ENCODE data around the gene PRDM16.
A peak's percentile ranks its signal among the peaks of the same experiment; 100 is the strongest.

Gene PRDM16

DNA sequence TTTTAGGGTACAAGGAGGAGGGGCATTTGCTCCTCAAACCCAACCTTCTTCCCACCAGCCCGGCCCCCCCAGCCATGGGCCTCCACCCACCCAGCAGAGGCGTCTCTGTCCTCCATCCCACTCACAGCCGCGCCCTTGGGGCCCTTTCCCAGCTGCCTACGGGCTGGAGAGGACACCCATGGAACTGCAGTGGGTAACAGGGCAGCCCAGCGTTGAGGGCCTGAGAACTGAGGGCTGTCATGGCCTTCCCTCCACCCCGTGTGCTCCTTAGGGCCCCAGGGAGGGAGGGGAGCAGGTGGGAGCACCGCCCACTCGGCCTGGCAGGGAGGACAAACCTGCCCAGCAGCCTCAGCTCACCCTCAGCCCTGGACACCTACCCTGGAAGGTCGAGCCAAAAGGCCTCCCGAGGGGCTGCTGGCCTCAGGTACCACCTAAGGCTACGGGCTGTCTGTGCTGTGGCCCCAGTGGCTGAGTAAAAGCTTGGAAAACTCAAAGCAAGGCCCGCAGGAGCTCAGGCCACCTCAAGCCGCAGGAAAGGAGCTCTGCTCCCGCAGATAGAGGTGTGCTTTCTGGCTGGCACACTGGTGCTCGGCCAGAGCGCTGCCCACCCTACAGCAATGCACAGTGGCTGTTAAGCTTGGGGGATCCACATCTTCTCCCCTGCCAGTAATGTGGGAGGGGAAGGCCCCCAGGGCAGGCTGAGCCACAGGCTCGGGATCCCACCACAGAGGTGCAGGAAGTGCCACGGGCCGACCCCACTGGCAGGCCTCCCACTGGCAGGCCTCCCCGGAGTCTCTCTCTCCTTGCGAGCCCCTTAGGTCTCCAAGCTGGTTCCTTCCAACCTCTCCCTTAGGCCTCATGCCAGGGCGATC is 383.2 kb downstream of the PRDM16 start:
- TF ChIP-seq, protein P1, sequence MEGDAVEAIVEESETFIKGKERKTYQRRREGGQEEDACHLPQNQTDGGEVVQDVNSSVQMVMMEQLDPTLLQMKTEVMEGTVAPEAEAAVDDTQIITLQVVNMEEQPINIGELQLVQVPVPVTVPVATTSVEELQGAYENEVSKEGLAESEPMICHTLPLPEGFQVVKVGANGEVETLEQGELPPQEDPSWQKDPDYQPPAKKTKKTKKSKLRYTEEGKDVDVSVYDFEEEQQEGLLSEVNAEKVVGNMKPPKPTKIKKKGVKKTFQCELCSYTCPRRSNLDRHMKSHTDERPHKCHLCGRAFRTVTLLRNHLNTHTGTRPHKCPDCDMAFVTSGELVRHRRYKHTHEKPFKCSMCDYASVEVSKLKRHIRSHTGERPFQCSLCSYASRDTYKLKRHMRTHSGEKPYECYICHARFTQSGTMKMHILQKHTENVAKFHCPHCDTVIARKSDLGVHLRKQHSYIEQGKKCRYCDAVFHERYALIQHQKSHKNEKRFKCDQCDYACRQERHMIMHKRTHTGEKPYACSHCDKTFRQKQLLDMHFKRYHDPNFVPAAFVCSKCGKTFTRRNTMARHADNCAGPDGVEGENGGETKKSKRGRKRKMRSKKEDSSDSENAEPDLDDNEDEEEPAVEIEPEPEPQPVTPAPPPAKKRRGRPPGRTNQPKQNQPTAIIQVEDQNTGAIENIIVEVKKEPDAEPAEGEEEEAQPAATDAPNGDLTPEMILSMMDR (IDR thresholded peaks at IDR 0.05; ENCODE audit: borderline replicate concordance, control extremely low read depth, extremely low read depth, insufficient read depth, missing control alignments): no peak
- no peak for DNase-seq (ENCODE audit: low spot score)
- in situ Hi-C loops (cut with MboI; ENCODE audit: low sequenced_read_pairs, unreplicated experiment): no loop called here

DNA sequence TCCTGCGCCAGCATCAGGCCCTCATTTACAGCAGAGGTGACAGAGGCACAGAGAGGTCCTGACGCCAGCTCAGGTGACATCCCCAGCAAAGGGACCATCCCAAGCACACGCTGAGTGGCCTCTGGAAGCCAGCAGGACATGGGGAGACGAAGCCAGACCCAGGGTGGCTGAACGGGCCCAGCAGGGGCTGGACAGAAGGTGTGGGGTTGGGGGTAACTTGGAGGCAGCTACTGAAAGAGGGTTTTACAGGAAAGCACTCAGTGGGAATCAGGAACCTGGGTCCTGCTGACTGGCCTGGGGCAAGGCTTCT is 383.8 kb downstream of the PRDM16 start:
- TF ChIP-seq, protein P1 (IDR thresholded peaks at IDR 0.05; ENCODE audit: borderline replicate concordance, control extremely low read depth, extremely low read depth, insufficient read depth, missing control alignments): no peak
- DNase-seq (ENCODE audit: low spot score): no peak

DNA sequence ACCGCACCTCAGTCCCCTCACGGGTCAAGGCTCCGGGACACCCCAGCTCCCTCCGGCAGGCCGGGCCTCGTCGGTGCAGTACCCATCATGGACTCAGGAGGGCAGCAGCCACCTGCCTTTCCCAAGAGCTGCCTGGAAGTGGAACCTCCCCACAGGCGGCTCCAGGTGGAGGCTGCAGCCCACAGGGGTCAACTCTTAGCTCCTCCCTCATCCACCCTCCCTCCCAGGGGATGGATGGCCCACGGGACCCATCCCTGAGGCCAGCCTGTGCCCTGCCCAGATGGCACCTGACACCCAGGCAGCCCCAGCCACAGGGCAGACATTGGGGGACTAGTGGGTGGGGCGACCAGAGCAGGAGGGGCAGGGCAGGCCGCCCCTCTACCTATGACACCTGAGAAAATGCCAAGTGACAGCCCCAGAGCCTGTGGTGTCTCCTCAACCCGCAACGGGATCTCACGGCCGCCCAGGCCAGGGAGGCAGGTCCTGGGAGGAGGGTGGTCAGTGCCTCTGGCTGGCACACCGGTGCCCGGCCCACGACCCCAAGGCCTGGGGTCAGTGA is 384.3 kb downstream of the PRDM16 start:
- in situ Hi-C loops (cut with MboI; ENCODE audit: low sequenced_read_pairs, unreplicated experiment): no loop called here
- DNase-seq (ENCODE audit: low spot score): peak; percentile 93
- TF ChIP-seq, protein P1 (IDR thresholded peaks at IDR 0.05; ENCODE audit: borderline replicate concordance, control extremely low read depth, extremely low read depth, insufficient read depth, missing control alignments): peak; percentile 98

More for the DNA sequence above, 383.8 kb downstream of the PRDM16 start:
- in situ Hi-C loops (cut with MboI; ENCODE audit: low sequenced_read_pairs, unreplicated experiment): no loop called here

DNA sequence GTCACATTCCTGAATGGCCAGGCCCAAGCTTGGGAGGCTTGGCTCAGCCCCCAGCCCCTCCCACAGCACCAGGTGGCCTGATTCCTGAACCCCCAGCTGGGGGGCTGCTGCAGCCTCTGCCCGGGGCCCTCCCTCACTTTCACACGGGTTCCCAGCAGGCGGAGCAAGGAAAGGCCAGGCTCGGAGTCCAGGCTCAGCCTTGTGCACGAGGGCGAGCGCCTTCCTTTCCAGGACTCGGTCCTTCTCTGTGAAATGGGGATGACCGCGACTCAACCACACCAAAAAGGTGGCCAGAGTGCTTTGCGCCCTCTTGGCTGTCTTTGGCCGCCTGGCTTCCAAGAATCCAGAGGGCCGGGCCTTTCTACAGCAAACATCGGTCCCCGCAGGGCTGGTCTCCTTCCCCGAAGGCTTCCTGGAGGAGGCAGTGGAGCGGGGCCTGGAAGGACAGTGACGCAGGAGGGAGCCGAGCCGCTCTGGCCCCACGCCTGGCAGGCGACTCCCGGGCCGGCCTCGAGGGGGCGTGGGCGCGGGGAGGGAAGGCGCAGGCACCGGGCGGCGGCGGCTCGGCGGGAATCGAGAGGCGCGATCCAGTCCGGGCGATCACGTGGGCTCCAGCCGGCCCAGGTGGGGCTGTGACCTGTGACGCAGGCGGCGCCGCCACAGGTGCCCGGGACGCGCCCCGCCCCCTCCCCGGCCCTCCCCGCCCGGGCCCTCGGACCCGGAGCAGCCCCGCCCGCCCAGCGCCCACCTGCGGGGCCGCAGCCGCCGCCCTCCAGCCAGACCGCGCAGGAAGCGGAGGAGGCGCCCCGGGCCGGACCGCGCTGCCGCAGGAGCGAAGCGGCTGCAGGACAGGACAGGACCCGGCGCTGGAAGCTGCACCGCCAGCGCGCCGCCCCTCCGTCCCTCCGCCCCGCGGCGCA is 385.1 kb downstream of the PRDM16 start, which contains the start of gene ARHGEF16:
ARHGEF16 (plus strand) TSS at position 775 of the 920 bp plus-strand sequence. CDS start 8,420 bp downstream, outside the sequence.
- TF ChIP-seq, protein P1 (IDR thresholded peaks at IDR 0.05; ENCODE audit: borderline replicate concordance, control extremely low read depth, extremely low read depth, insufficient read depth, missing control alignments): no peak
- DNase-seq (ENCODE audit: low spot score): no peak
- in situ Hi-C loops (cut with MboI; ENCODE audit: low sequenced_read_pairs, unreplicated experiment): no loop called here

DNA sequence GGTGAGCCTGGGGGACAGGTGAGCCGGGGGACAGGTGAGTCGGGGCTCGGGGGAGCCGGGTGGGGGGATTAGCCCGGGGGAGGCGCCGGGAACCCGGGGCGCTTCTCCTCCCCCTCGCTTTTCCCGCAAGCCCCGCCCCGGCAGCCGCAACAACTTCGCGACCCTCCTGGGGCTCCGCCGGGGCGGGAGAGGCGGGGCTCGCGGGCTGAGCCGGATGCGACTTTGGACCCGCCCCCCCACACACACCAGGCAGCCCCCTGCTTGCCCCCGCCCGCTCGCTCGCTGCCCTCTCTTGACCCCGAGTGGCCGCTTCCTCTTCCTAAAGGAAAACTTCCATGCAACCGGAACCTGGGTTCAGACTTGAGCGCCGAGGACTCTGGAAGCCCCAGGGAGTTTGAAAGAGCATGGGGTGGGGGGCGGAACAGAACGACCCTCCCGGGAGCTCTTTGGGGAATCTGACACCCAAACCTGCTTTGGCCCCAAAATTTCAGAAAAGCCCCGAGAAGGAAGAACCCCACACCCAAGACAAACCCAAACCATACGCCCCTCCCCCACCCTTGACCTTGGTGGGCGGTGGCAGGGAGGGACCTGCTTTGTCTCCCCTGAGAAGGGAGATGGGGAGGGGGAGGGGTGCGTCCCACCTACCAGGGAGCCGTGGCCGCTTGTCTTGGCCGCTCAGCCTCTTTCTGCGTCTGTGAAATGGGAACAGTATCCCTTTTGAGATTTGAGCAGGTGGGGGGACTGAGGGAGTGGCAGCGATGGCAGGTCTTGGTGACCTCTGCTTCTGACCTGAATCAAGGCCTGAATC is 386.0 kb downstream of the PRDM16 start:
- in situ Hi-C loops (cut with MboI; ENCODE audit: low sequenced_read_pairs, unreplicated experiment): no loop called here
- DNase-seq (ENCODE audit: low spot score): no peak
- TF ChIP-seq, protein P1 (IDR thresholded peaks at IDR 0.05; ENCODE audit: borderline replicate concordance, control extremely low read depth, extremely low read depth, insufficient read depth, missing control alignments): no peak
